HG03196 (cell line): ENCODE data around the gene PGAP1.

Experiments
- ATAC-seq: cut with Tn5 transposase; IDR thresholded peaks from one replicate; pipeline ENCODE4 v1.9.1; 2021; ENCODE audit not compliant: unreplicated experiment

The PGAP1 gene

GRCh38 chr2:196891136-196891535 lies 35.4 kb downstream of the PGAP1 start:
- ATAC-seq = no peak

GRCh38 chr2:196887431-196887830 lies 39.1 kb downstream of the PGAP1 start:
- no peak for ATAC-seq

- ATAC-seq = no peak
Observed at GRCh38 chr2:196884368-196884767, 42.1 kb downstream of the PGAP1 start.

GRCh38 chr2:196876364-196876763 lies 50.1 kb downstream of the PGAP1 start:
- ATAC-seq = no peak

GRCh38 chr2:196875414-196875813 lies 51.1 kb downstream of the PGAP1 start:
- no peak for ATAC-seq

GRCh38 chr2:196873511-196873910 lies 53.0 kb downstream of the PGAP1 start:
- ATAC-seq = no peak

- no peak for ATAC-seq
Observed at GRCh38 chr2:196854629-196855028, 71.9 kb downstream of the PGAP1 start.

GRCh38 chr2:196853301-196854087 lies 73.0 kb downstream of the PGAP1 start:
- no peak for ATAC-seq

GRCh38 chr2:196851088-196851487 lies 75.4 kb downstream of the PGAP1 start:
- ATAC-seq = no peak

- no peak for ATAC-seq
Observed at GRCh38 chr2:196849895-196850294, 76.6 kb downstream of the PGAP1 start.

GRCh38 chr2:196846295-196846694 lies 80.2 kb downstream of the PGAP1 start:
- ATAC-seq = no peak

- ATAC-seq = no peak
Observed at GRCh38 chr2:196845371-196845770, 81.1 kb downstream of the PGAP1 start.

GRCh38 chr2:196840171-196840570 lies 86.3 kb downstream of the PGAP1 start:
- no peak for ATAC-seq

- ATAC-seq = no peak
Observed at GRCh38 chr2:196839574-196839973, 86.9 kb downstream of the PGAP1 start.

GRCh38 chr2:196836440-196836839 lies 90.1 kb downstream of the PGAP1 start:
- ATAC-seq = no peak

- no peak for ATAC-seq
Observed at GRCh38 chr2:196830701-196831100, 95.8 kb downstream of the PGAP1 start.

GRCh38 chr2:196827356-196827755 lies 99.2 kb downstream of the PGAP1 start:
- ATAC-seq = no peak

- ATAC-seq = no peak
Observed at GRCh38 chr2:196823750-196824522, 102.6 kb downstream of the PGAP1 start.

GRCh38 chr2:196821195-196821594 lies 105.3 kb downstream of the PGAP1 start:
- ATAC-seq = no peak

GRCh38 chr2:196809260-196809659 lies 117.2 kb downstream of the PGAP1 start, which contains the start of gene C2orf66:
C2orf66 (minus strand) TSS chr2:196809355; CDS start chr2:196809336, 19 bp downstream.
- no peak for ATAC-seq

- no peak for ATAC-seq
Observed at GRCh38 chr2:196808083-196808665, 118.3 kb downstream of the PGAP1 start.

- ATAC-seq = no peak
Observed at GRCh38 chr2:196804381-196804780, 122.1 kb downstream of the PGAP1 start.
